PC-9 (cell line): Measurements from ENCODE around the gene CBY1. TPM values are rescaled to one million over a fixed set of nuclear protein-coding genes. Genes with fewer than 3 reads are reported as not detected.

ENCODE experiments used
- BruUV-seq: library from RNA; stranded (reverse); fragments of 400-500 nt; replicated peaks from 2 replicates; lab custom pipeline; 2021; lab: Mats Ljungman, UMichigan
- CTCF ChIA-PET: fragments of 300-600 bp; sonication (Branson Sonifier 250); formaldehyde crosslinking; loops from one replicate; lab custom pipeline; 2022; ENCODE audit warnings: antibody characterized with exemption; lab: Charles Lee
- POLR2A ChIA-PET: fragments of 300-600 bp; sonication (Branson Sonifier 250); formaldehyde crosslinking; loops from one replicate; lab custom pipeline; 2022; ENCODE audit warnings: antibody characterized with exemption; ENCODE audit not compliant: unreplicated experiment; lab: Charles Lee
- DNase-seq, 2 experiments: peaks; one replicate each; pipeline versions ENCODE4 v3.0.0 to v3.0.0-alpha.2; 2015 to 2022; ENCODE audit warnings: mixed read lengths in 1 of 2
- H2AFZ ChIP-seq: fragments of 200-600 bp; sonication (generic); 2 replicates; pipeline ENCODE4 v1.8.1; 2017; ENCODE audit warnings: antibody characterized with exemption
- H3F3A ChIP-seq: fragments of 200-600 bp; sonication (generic); 2 replicates; pipeline ENCODE4 v1.8.1; 2017; ENCODE audit warnings: antibody characterized with exemption, mild to moderate bottlenecking, low read depth; ENCODE audit not compliant: insufficient read depth
- H3K27ac ChIP-seq: fragments of 200-600 bp; sonication (generic); 2 replicates; pipeline ENCODE4 v1.6.1; 2016; ENCODE audit warnings: mixed run types
- H3K27me3 ChIP-seq: fragments of 200-600 bp; sonication (generic); 2 replicates; pipeline ENCODE4 v1.6.1; 2016; ENCODE audit warnings: low read depth, mixed run types; ENCODE audit not compliant: insufficient read depth
- H3K36me3 ChIP-seq: fragments of 200-600 bp; sonication (generic); 2 replicates; pipeline ENCODE4 v1.6.1; 2016; ENCODE audit warnings: low read depth, mixed run types
- H3K4me1 ChIP-seq: fragments of 200-600 bp; sonication (generic); replicated peaks from 2 replicates; pipeline ENCODE4 v1.6.1; 2016; ENCODE audit warnings: mixed run types; ENCODE audit not compliant: insufficient read depth
- H3K4me2 ChIP-seq: fragments of 200-600 bp; sonication (generic); 2 replicates; pipeline ENCODE4 v1.6.1; 2017; ENCODE audit warnings: mixed run types
- H3K4me3 ChIP-seq: fragments of 200-600 bp; sonication (generic); 2 replicates; pipeline ENCODE4 v1.6.1; 2016; ENCODE audit warnings: mixed run types
- H3K79me2 ChIP-seq: fragments of 200-600 bp; sonication (generic); 2 replicates; pipeline ENCODE4 v1.6.1; 2017; ENCODE audit warnings: low read depth, mixed run types
- H3K9me2 ChIP-seq: fragments of 200-600 bp; sonication (generic); 2 replicates; pipeline ENCODE4 v1.8.1; 2017; ENCODE audit warnings: mild to moderate bottlenecking; ENCODE audit not compliant: insufficient read depth
- H3K9me3 ChIP-seq: fragments of 200-600 bp; sonication (generic); 2 replicates; pipeline ENCODE4 v1.8.1; 2016; ENCODE audit warnings: low read depth; ENCODE audit not compliant: insufficient read depth
- H4K20me1 ChIP-seq: fragments of 200-600 bp; sonication (generic); 2 replicates; pipeline ENCODE4 v1.8.1; 2017; ENCODE audit not compliant: insufficient read depth
- EZH2 ChIP-seq: fragments of 200-600 bp; sonication (generic); IDR thresholded peaks from 2 replicates; pipeline ENCODE4 v1.8.0; 2017; ENCODE audit warnings: antibody characterized with exemption, low read depth
- intact Hi-C: fragments of 100-400 bp; cut with micrococcal nuclease; formaldehyde crosslinking; loops from one replicate; pipeline ENCODE4 v1.10.0; 2022; ENCODE audit not compliant: unreplicated experiment
- total RNA-seq: library from RNA; stranded (reverse); gene quantifications from 2 replicates; pipeline ENCODE4 v1.2.3, GENCODE V29; 2021
- TF ChIP-seq, protein P1 (sequence below): fragments of 200-600 bp; sonication (generic); conservative IDR thresholded peaks from 2 replicates; pipeline ENCODE4 v1.6.1; 2017; ENCODE audit warnings: mixed run types, antibody characterized with exemption, mild to moderate bottlenecking, moderate library complexity

Gene CBY1
- total RNA-seq, 1 experiment from 2014 or later: 58.9 TPM

DNA sequence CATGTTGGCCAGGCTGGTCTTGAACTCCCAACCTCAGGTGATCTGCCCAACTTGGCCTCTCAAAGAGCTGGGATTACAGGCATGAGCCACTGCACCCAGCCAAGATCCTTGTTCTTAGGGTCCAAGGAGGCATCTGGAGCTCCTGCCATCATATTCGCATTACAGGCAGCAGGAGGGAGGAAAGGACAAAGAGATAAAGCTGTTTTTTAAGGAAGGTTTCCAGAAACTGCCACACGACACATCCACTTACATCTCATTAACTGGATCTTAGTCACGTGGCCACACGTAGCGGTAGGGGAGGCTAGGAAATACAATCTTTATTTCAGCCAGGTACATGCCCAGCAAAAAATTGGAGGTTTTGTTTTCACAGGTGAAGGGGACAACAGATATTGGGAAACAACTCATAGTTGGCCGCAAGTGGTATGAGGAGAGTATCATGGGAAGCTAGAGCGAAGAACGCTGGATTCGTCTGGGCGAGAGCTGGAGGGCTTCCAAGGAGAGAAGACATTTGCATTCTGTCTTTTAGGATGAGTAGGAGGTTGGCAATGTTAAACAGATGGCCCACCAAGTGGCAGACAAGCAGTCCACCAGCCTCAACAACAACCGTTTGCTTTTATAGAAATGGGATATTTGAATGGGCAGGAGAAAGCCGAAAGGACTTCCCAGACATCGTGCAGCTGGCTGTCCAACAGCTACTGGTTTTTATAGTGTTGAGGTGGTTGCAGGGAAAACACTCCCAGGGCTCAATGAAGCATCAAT is 47.3 kb upstream of the CBY1 start:
- H4K20me1 ChIP-seq: no peaks in the 10 kb centered on the region
- H3K9me2 ChIP-seq: no peaks in the 10 kb centered on the region
- intact Hi-C loops: no loop called here
- no peak for DNase-seq
- peaks cover 11% of the 10 kb centered on the region; the same call in 1 of the 2 replicates for H3F3A ChIP-seq
- no TSS peak for BruUV-seq
- H3K27me3 ChIP-seq: no peaks in the 10 kb centered on the region
- H3K36me3 ChIP-seq: no peaks in the 10 kb centered on the region
- no peaks in the 10 kb centered on the region for H3K79me2 ChIP-seq
- no peak overlapping the region for H2AFZ ChIP-seq
- no peak overlapping the region for H3K4me2 ChIP-seq
- H3K4me3 ChIP-seq: no peak overlapping the region
- TF ChIP-seq, protein P1, sequence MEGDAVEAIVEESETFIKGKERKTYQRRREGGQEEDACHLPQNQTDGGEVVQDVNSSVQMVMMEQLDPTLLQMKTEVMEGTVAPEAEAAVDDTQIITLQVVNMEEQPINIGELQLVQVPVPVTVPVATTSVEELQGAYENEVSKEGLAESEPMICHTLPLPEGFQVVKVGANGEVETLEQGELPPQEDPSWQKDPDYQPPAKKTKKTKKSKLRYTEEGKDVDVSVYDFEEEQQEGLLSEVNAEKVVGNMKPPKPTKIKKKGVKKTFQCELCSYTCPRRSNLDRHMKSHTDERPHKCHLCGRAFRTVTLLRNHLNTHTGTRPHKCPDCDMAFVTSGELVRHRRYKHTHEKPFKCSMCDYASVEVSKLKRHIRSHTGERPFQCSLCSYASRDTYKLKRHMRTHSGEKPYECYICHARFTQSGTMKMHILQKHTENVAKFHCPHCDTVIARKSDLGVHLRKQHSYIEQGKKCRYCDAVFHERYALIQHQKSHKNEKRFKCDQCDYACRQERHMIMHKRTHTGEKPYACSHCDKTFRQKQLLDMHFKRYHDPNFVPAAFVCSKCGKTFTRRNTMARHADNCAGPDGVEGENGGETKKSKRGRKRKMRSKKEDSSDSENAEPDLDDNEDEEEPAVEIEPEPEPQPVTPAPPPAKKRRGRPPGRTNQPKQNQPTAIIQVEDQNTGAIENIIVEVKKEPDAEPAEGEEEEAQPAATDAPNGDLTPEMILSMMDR: no peak
- TF ChIP-seq EZH2: no peak
- POLR2A ChIA-PET: no interaction called here
- CTCF ChIA-PET: no interaction called here
- no peak overlapping the region for H3K27ac ChIP-seq
- no peaks in the 10 kb centered on the region for H3K9me3 ChIP-seq
- H3K4me1 ChIP-seq: peaks cover 17% of the 10 kb centered on the region

DNA sequence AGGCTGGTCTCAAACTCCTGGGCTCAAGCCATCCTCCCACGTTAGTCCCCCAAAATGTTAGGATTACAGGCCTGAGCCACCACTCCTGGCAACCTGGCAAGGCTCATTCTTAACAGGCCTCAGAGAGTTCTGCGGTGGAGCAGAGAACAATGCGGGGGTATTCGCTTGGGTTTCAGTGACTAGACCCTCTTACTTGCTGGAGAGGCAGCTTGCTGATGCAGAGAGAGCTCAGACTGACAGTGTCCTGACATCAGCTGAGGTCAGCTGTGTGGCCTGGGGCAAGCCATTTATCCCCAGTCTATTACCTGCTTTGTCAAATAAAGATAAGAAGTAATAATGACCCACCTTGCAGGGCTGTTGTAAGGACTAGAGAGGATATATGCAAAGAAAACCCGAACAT is 46.2 kb upstream of the CBY1 start:
- no peaks in the 10 kb centered on the region for H4K20me1 ChIP-seq
- no peak for DNase-seq
- no peak overlapping the region for H3K4me3 ChIP-seq
- H3K9me3 ChIP-seq: no peaks in the 10 kb centered on the region
- no peaks in the 10 kb centered on the region for H3K9me2 ChIP-seq
- H3K4me2 ChIP-seq: no peak overlapping the region
- ChIA-PET CTCF (no interaction called here), POLR2A (no interaction called here)
- BruUV-seq: no TSS peak
- peaks cover 11% of the 10 kb centered on the region; the same call in 1 of the 2 replicates for H3F3A ChIP-seq
- no peaks in the 10 kb centered on the region for H3K27me3 ChIP-seq
- H3K36me3 ChIP-seq: no peaks in the 10 kb centered on the region
- TF ChIP-seq, protein P1: no peak
- TF ChIP-seq EZH2: no peak
- H3K27ac ChIP-seq: no peak overlapping the region
- H3K79me2 ChIP-seq: no peaks in the 10 kb centered on the region
- H2AFZ ChIP-seq: no peak overlapping the region
- peaks cover 17% of the 10 kb centered on the region for H3K4me1 ChIP-seq
- intact Hi-C loops: no loop called here

DNA sequence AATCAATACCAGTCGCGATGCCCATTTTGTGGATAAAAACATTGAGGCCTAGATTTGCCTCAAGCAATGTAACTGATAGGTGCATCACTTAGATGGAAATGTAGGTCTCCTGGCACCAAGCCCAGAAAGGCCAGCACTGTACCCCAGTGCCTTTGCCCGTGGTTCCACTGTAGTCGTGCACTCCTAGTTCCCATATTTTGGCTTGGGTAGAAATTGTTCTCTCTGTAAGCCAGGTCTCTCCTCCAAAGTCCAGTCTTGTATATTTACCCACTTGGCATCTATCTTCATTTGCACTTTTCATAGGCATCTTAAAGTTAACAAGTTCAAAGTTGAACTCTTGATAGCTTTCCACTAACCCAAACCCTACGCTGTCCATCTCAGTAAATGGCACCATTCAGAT is 44.9 kb upstream of the CBY1 start:
- Histone ChIP-seq H3K79me2 (no peaks in the 10 kb centered on the region), H3K36me3 (no peaks in the 10 kb centered on the region), H3K4me2 (no peak overlapping the region), H3K4me1 (peaks cover 9% of the 10 kb centered on the region), H3K27ac (no peak overlapping the region), H3K9me2 (no peaks in the 10 kb centered on the region), H3K9me3 (no peaks in the 10 kb centered on the region), H3K4me3 (no peak overlapping the region), H3K27me3 (no peaks in the 10 kb centered on the region), H2AFZ (no peak overlapping the region), H3F3A (peaks cover 5% of the 10 kb centered on the region; the same call in 1 of the 2 replicates), H4K20me1 (no peaks in the 10 kb centered on the region)
- ChIA-PET POLR2A (no interaction called here), CTCF (no interaction called here)
- TF ChIP-seq, protein P1: no peak
- no peak for TF ChIP-seq EZH2
- intact Hi-C loops: no loop called here
- no TSS peak for BruUV-seq
- DNase-seq: no peak
